ENCODE measurements around the gene REPS2.

Gene REPS2

DNA sequence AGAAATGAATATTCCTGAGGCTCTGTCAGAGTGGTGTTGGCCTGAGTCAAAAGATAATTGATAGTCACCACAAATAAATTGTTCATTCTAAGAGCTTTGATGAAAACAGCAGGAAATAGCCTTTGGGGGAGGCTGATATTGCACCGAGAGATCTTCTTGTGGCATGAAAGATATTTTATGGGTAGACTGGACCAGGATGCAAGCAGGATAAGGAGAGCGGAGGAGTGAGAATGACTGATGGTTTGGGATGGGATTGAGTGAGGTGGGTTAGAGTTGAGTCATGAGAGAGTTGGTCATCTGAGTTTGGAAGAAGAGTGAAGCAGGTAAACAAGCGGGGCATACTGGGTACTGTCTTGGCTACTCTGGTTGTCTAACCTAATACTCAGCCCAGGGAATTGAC, 88.7 kb downstream of the REPS2 start:
- DNase-seq (ENCODE audit: low read depth in 2 of 2), result no peak

DNA sequence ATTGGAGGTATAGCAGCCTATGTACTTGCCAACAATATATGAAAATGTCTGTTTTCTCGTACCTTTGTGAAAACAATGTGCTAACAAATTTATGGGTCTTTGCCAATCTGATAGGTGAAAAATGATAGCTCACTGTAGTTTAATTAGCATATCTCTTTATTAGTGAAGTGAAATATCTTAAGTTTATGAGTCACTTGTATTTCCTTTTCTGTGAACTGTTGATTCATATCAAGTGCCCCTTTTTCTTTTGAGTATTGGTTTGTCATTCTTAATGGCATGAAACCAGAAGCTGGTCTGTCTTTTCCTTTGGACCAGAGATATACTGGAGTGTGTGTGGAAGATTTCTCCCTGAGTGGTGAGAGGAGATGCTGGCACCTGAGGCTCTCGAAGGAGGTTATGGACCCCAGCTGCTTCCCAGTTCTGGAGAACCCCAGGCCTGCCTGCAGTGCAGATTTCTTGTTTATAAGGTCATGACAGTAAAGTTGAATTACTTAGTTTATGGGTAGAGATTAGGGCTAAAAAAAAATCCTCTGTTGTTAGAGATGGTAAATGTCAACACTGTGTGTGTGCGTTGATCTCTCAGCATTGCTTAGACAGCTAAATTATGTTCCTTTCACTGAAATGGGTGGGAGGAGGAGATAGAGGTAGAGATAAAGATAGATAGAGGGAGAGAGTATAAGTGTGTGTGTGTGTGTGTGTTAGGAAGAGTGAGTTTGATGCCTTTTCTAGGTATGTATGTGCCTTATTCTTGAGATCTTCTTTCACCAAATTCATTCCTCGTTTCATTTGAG, 89.9 kb downstream of the REPS2 start:
- DNase-seq (ENCODE audit: low read depth in 2 of 2), result no peak

DNA sequence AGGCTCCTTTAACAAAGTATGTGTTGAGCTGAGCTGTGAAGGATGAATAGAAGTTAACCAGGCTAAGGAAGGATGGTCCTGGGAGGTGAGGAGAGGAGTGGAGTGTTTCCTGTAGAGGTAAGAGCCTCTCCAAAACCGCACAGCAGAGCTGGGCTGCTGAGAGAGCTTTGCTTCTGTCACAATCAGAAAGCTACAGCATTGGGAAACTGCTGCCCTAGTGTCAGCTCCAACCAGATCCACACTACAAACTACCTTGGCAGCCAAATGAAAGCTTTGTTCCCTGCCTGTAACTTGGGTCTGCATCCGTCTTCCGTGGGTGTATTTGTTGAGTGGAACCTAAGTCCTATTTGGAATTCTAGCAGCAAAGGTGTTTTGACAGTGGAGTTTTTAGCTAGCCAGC, 91.8 kb downstream of the REPS2 start:
- DNase-seq (ENCODE audit: low read depth in 2 of 2), result no peak

DNA sequence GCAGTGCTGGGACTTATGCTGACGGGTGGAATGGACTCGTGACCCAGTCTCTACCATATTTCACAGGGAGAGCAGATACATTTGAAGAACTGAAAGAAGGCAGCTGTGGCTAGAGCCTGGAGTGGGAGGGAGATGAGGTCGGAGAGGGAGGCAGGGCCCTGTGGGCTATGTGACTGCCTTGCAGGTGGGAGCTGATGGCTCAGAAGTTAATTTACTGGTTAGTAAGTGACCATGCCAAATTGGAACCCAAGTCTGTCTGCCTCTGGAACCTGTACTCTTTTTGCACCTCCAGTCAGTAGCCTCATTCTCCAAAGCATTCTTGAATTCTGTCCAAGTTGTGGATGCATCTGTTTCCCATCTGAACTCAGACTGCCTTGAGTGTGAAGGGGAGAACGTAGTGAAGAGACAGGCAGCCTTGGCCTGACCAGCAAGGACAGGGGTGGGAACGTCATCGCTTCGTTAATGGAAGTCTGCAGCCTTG, 92.3 kb downstream of the REPS2 start:
- no peak for DNase-seq (ENCODE audit: low read depth in 2 of 2)

GRCh38 chrX:17039826-17040225, 93.4 kb downstream of the REPS2 start:
- no peak for DNase-seq (ENCODE audit: low read depth in 2 of 2)

GRCh38 chrX:17040711-17041110, 94.3 kb downstream of the REPS2 start:
- DNase-seq (ENCODE audit: low read depth in 2 of 2), result no peak

GRCh38 chrX:17042037-17042436, 95.6 kb downstream of the REPS2 start:
- DNase-seq (ENCODE audit: low read depth in 2 of 2), result no peak

DNA sequence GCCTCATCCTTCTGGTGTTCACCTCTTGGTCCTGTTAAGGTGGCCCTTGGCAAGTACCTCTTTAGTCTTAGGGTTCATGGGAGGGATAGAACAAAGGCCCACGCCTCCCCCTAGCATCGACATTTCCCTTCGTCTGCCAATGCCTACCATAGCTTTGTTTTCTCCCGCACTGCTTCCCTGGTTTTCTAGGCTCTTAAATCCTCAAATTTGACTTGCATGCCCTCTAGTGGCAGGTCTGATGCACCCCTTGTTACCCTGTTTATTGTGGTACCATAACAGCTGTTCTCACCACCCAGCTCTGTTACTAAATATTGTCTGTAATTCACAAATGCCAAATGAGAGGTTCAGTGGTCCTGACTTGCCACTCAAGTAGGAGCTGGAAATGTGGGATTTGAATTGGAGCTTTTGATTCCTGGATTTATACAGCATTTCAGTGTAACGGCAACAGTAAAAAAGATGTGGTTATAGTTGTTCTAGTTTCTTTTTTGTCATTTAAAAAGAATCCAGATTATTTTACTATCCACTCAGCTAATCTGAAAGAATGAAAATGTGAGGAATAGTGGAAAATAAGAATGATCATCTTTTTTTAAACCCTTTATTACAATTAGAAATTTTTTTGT, 100.1 kb downstream of the REPS2 start:
- peak; percentile 9 to 22 for DNase-seq (ENCODE audit: low read depth in 2 of 2)

DNA sequence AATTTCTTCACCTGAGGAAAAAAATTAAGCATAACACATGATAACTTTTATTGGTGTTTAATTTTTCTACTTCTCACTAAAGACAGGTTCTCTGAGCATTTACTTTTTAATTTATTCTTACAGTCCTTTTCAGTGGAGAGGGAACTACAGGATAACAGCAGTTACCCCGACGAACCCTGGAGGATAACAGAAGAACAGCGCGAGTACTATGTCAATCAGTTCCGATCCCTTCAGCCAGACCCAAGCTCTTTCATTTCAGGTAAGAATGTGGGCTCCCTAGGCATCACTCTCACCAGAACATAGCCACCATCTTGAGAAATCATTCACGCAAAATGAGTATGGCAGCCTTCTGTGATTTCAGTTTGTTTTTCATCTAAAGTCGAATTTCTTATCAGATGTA, 100.8 kb downstream of the REPS2 start:
- no peak for DNase-seq (ENCODE audit: low read depth in 2 of 2)

GRCh38 chrX:17052210-17052609, 105.8 kb downstream of the REPS2 start:
- no peak for DNase-seq (ENCODE audit: low read depth in 2 of 2)

- DNase-seq (ENCODE audit: low read depth in 2 of 2), result no peak
These were observed 106.3 kb downstream of the REPS2 start for GRCh38 chrX:17052793-17053192.

DNA sequence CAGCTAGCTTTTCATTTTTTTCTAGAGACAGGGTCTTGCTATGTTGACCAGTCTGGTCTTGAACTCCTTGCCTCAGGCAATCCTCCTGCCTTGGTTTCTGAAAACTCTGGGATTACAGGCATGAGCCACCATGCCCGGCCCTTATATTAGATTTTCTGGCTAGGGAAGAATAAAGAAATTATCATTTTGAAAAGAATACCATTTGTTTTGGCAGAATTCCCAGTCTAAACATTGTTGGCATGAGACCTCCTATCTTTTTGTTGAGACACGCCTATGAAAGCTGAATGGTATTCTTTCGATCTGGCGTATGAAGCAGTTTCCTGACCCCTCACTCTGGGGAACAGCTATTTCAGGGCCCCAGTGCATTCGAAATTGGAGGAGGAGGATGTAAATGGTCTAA, 107.0 kb downstream of the REPS2 start:
- DNase-seq (ENCODE audit: low read depth in 2 of 2), result no peak

DNA sequence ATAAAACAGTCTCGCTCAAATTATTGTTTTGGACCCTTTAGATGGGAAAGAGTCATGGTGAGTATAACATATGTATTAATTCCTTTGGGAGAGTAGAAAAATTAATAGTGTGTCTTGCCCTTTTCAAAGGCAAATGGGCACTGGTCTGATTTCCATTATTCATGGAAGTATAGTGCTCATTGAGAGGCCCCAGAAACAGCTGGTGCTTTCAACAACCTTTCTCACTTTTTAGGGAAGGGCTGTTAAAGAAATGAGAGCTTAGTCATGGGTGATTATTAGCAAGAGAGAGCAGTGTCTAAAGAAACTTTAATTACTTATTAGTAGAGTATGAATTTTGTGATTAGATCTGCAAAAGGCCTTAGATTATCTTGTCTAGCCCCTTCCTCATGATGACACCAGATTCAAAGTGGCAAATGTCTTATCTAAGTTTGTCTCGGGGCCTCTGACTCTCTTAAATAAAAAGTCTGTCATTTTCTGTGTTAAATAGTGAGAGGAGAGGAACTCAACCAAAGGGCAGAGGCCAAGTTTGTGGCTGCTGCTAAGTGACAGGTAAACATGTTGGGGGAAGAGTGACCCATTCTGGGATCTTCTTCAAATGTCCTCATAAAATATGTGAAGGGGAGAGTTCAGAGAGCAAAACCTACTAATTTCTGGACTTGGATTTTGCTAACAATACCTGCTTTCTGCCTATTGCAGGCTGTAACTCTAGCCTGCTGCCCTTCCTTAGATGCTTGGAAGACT, 110.6 kb downstream of the REPS2 start:
- DNase-seq (ENCODE audit: low read depth in 2 of 2), result no peak

DNA sequence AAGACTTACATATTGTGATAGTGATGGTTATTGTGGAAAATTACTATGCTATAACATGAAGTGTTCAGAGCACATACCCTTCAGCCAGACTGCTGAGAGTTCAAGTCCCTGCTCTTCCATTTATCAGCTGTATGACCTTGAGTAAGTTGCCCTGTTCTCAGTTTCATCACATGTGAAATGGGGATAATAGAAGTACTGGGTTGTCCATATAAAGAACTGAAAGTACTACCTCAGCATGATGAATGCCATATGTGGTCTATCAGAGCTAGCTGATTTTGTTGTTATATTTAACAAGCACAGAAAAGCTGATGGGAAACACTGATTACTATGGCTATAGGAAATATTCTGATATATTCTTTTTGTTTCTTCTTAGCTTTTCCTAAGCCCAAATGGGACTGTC, 115.6 kb downstream of the REPS2 start:
- DNase-seq (ENCODE audit: low read depth in 2 of 2), result no peak

GRCh38 chrX:17065100-17065499, 118.6 kb downstream of the REPS2 start:
- DNase-seq (ENCODE audit: low read depth in 2 of 2), result no peak

DNA sequence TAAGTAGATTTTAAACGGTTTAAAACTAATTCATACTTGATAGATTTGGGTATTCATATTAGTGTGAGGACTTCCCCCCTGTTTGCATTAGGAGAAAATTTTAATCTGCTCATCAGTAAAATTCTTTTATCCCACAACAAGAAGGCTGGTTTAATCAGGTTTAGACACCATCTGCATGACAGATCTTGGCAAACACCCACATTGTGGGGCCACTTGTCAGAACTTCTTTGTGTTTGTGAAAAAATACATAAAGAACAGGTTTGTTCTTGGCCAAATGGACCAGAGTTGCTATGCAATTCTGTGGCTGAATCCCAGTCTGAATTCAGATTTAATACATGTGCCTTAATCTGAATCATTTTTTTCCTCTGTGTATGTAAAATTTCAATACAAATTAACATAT, 121.1 kb downstream of the REPS2 start:
- no peak for DNase-seq (ENCODE audit: low read depth in 2 of 2)

GRCh38 chrX:17072301-17072700, 125.8 kb downstream of the REPS2 start:
- no peak for DNase-seq (ENCODE audit: low read depth in 2 of 2)

DNA sequence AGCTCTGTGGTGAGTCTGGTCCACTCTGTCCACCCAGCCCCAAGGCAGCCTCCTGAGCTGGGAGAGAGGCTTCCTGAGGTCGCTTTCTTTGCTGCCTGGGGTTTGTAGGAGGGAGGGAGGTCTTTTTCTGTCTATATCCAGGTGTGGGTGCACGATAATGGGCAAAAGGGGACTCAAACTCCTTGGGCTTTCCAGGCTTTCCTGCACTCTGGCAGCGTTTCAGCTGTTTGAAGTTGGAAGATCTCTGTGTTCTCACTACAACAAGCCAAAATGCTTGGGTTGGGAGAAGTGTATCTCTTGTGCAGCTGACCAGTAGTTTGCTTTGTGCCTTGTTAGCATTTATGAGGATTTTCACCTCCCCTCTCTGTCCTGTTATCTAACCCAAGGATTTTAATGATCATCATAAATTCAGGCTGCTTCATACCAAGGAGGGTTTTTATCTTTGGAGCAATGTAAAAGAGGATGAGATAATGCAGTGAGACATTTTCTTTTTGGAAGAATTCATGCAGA, 126.3 kb downstream of the REPS2 start:
- no peak for DNase-seq (ENCODE audit: low read depth in 2 of 2)

GRCh38 chrX:17075004-17075403, 128.5 kb downstream of the REPS2 start:
- DNase-seq (ENCODE audit: low read depth in 2 of 2), result no peak

DNA sequence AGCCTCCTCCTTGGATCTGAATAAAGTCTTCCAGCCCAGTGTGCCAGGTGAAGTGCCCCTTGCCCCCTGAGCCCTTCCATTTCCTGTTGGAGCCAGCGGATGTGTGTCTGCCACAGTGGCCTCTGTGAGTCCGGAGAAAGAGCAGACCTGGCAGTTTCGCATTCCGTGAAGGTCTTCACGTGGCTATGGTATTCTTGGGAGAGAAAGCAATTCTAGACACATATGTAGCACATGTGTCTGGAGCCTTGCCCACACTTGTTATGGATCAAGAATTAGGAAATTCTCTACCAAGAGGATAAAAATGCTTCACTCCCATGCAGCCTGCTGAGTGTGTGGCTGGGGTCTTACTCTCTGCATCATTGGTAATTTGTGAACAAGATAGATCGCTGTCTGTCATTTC, 130.9 kb downstream of the REPS2 start:
- no peak for DNase-seq (ENCODE audit: low read depth in 2 of 2)

DNA sequence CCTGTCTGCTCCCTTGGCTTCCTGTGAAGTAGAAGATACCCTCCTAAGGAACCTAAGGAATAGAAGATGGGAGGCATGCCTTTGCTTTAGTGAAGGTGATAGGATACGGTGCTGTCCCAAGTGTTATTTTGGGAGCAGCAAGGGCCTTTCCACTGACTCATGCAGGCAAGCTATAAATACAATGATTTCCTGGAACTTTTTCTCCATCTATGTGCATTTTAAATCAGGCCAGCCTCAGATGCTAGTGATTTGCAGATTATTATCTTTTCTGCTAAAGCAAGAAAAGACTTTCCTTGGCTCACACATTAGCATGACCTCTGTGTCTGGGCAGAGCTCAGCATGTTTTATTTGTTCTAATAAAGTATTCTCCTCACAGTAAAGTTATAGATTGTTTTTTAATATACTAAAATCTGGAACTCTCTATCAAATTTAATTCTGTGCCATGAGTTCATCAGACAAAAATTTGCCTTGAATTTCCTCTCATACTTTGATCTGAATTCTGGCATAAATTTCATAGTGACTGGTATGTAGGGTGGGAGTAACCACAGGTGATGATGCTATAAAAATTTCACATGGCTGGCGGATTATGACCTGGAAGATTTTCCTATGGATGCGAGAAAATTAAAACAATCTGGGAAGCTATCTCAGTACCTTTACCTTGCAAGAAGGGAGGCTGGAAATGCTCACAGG, 131.7 kb downstream of the REPS2 start:
- DNase-seq (ENCODE audit: low read depth in 2 of 2), result no peak

- no peak for DNase-seq (ENCODE audit: low read depth in 2 of 2)
These were observed 135.1 kb downstream of the REPS2 start for GRCh38 chrX:17081511-17081910.

All from stimulated activated CD4-positive, alpha-beta T cell treated with anti-CD3 and anti-CD28 coated beads, Interleukin-4, amount 100 ng/mL, for 48 hours (primary cell).